NCI-H146 treated with DMSO at 0.1 percent for 48 hours (cell line): ENCODE data around the gene MGP.

Experiments used
- DNase-seq: peaks from one replicate; lab custom pipeline; 2025; ENCODE audit not compliant: unreplicated experiment; lab: John Stamatoyannopoulos, UW

MGP gene

GRCh38 chr12:14885718-14886221 lies at the start of gene MGP:
TSS of gene MGP (minus strand) at chr12:14885854. CDS start at chr12:14885791, 63 bp downstream.
- no peak for DNase-seq

- no peak for DNase-seq
Measured at GRCh38 chr12:14935031-14935430, 49.4 kb upstream of the MGP start.

GRCh38 chr12:14934511-14934910 lies 48.9 kb upstream of the MGP start:
- no peak for DNase-seq

GRCh38 chr12:14931791-14932560 lies 46.3 kb upstream of the MGP start:
- no peak for DNase-seq

- no peak for DNase-seq
Measured at GRCh38 chr12:14931359-14931758, 45.7 kb upstream of the MGP start.

- no peak for DNase-seq
Measured at GRCh38 chr12:14930299-14930698, 44.6 kb upstream of the MGP start.

GRCh38 chr12:14928931-14929330 lies 43.3 kb upstream of the MGP start:
- DNase-seq: no peak

GRCh38 chr12:14927267-14927666 lies 41.6 kb upstream of the MGP start:
- DNase-seq: no peak

- DNase-seq: no peak
Measured at GRCh38 chr12:14924541-14924940, 38.9 kb upstream of the MGP start.

GRCh38 chr12:14923944-14924343 lies 38.3 kb upstream of the MGP start:
- no peak for DNase-seq

GRCh38 chr12:14921218-14921617 lies 35.6 kb upstream of the MGP start:
- no peak for DNase-seq

GRCh38 chr12:14920475-14921126 lies 34.9 kb upstream of the MGP start:
- DNase-seq: no peak

- no peak for DNase-seq
Measured at GRCh38 chr12:14919455-14919854, 33.8 kb upstream of the MGP start.

GRCh38 chr12:14915736-14916135 lies 30.1 kb upstream of the MGP start:
- DNase-seq: no peak

GRCh38 chr12:14913381-14913781 lies 27.7 kb upstream of the MGP start:
- DNase-seq: no peak

GRCh38 chr12:14911131-14911530 lies 25.5 kb upstream of the MGP start:
- DNase-seq: no peak

GRCh38 chr12:14910090-14910915 lies 24.6 kb upstream of the MGP start:
- DNase-seq: no peak

GRCh38 chr12:14907953-14908352 lies 22.3 kb upstream of the MGP start:
- no peak for DNase-seq

- DNase-seq: no peak
Measured at GRCh38 chr12:14906114-14906513, 20.5 kb upstream of the MGP start.

- no peak for DNase-seq
Measured at GRCh38 chr12:14905269-14906004, 19.8 kb upstream of the MGP start.

GRCh38 chr12:14904854-14905253 lies 19.2 kb upstream of the MGP start:
- DNase-seq: no peak
